Lower leg skin (tissue), 4 donors: ENCODE results near the gene SYN1. TPM values are rescaled to one million over a fixed set of nuclear protein-coding genes. Genes with fewer than 3 reads are reported as not detected.
A peak's percentile ranks its signal among the peaks of the same experiment; 100 is the strongest.

Experiments
- DNase-seq, 2 donors: peaks; one replicate each; pipeline ENCODE4 v3.0.0-alpha.2; 2019; ENCODE audit warnings: low spot score in 2 of 2
- H3K4me3 ChIP-seq: fragments of 200-600 bp; sonication (generic); 2 replicates; pipeline ENCODE4 v1.5.1; 2017; ENCODE audit warnings: mild to moderate bottlenecking, low read depth; ENCODE audit not compliant: poor library complexity, severe bottlenecking
- CTCF ChIP-seq, 3 donors: fragments of 450-650 bp; IDR thresholded peaks; one replicate each; pipeline ENCODE4 v1.5.1; 2016; ENCODE audit warnings: antibody characterized with exemption in 3 of 3, mild to moderate bottlenecking in 3 of 3, moderate library complexity in 2 of 3
- POLR2A ChIP-seq, 2 donors: fragments of 450-650 bp; IDR thresholded peaks; one replicate each; pipeline ENCODE4 v1.6.1; 2016 to 2017; ENCODE audit warnings: antibody characterized with exemption in 2 of 2, mild to moderate bottlenecking in 1 of 2, moderate library complexity in 1 of 2
- WGBS, 2 donors: methylation state at CpG; one replicate each; pipeline ENCODE4 v1.1.5; 2018; 5-methylcytosine and 5-hydroxymethylcytosine counted together
- intact Hi-C: fragments of 100-400 bp; cut with DNase I; formaldehyde crosslinking; loops from one replicate; pipeline ENCODE4 v1.15.0; 2023; ENCODE audit warnings: low total_unique reads
- total RNA-seq, 4 donors: library from RNA; depleted of rRNA; stranded (reverse); fragments of >200 nt; gene quantifications; one replicate each; pipeline ENCODE4 v1.1.0, GENCODE V29; 2016

SYN1 gene
- total RNA-seq, 4 donors from 2014 or later, result 0.10 to 0.72 (median 0.61) TPM; not detected in 1

DNA sequence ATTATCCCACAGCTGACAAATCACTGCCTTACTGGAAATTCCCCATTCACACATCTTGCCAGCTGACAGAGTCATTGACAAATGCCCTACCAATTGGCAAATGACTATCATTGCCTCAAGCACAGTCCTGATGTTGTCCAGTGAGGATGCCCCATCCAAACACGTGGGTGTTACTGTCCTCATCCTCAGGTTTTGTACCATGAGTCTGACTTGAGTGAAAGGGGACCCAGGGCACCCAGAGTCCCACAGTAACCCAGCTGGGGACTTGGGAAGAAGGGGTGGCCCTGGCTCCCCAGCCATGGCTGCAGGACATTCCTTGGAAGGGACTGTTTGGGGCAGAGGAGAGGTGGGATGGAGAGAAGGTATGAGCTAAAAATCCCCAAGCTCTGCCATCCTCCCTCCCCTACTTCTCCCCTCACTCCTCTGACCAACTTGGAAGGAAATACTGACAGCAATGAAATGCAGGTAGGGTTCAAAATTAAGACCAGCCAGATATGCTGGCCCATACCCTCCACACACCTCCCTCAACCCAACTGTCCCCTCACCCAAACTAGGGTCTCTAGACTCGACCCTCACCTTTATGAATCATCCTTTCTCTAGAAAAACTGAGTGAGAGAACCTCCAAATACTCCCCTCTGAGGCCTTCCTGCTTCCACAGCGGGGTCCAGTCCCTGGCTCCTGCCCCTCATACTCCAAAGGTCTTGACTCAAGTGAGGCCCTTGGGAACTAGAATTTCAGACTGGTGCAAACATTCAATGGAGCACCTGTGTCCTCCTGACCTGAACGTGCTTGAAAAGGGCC, 32.4 kb downstream of the SYN1 start:
- DNase-seq, result peak in 1 of 2 donors; percentile 49
- WGBS, 2 donors, result 34 to 64% methylated on average over 2 to 4 of the region's 4 CpGs
- intact Hi-C loops, result no loop called here
- no peak for TF ChIP-seq POLR2A (IDR thresholded peaks at IDR 0.05)
- no peak for TF ChIP-seq CTCF (IDR thresholded peaks at IDR 0.05)
- no peak overlapping the region for H3K4me3 ChIP-seq

- WGBS, 2 donors, result 57 to 59% methylated on average over 10 to 11 of the region's 11 CpGs
- H3K4me3 ChIP-seq, result no peak overlapping the region
- intact Hi-C loops, result no loop called here
- TF ChIP-seq POLR2A (IDR thresholded peaks at IDR 0.05), result no peak
- no peak for TF ChIP-seq CTCF (IDR thresholded peaks at IDR 0.05)
- DNase-seq, result peak in 1 of 2 donors; percentile 71
Observed at GRCh38 chrX:47586043-47586787, 33.4 kb downstream of the SYN1 start.

DNA sequence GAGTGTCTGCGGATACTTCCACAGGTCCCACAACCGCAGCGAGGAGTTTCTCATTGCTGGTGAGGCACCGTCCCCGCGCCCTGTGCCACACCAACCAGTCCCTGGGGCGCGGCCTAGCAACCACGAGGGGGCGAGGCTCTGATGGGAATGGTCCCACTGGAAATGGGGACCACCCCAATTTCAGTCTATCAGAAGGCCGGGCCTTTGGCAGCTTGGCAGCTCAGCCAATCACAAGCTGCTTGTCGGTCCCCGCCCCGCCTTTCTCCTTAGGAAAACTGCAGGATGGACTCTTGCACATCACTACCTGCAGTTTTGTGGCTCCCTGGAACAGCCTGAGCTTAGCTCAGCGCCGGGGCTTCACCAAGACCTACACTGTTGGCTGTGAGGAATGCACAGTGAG, 34.4 kb downstream of the SYN1 start:
- peak in 1 of 2 donors; percentile 81 for DNase-seq
- intact Hi-C loops, result no loop called here
- WGBS, 2 donors, result 63 to 100% methylated on average over 1 to 16 of the region's 16 CpGs
- no peak overlapping the region for H3K4me3 ChIP-seq
- TF ChIP-seq POLR2A (IDR thresholded peaks at IDR 0.05), result no peak

DNA sequence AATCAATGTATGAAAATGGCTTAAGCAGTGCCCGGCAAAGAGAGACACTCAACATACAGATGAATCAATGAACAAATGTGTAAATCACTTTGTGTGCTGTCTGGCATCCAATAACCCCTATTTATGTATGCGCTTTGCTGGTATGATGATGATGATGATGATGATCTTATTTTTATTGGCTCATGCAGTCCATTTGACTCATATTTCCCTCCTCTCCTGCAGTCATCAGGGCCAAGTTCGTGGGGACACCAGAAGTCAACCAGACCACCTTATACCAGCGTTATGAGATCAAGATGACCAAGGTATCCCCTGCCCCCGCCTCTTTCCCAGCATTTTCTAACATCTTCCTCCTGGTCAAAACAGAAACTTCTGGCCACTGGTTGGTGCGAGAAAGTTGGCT, 34.9 kb downstream of the SYN1 start:
- DNase-seq, result no peak
- no peak for TF ChIP-seq POLR2A (IDR thresholded peaks at IDR 0.05)
- TF ChIP-seq CTCF (IDR thresholded peaks at IDR 0.05), result no peak
- no peak overlapping the region for H3K4me3 ChIP-seq
- intact Hi-C loops, result no loop called here
- WGBS, 2 donors, result 71% methylated on average over 6 of the region's 6 CpGs

GRCh38 chrX:47583240-47583861, 36.3 kb downstream of the SYN1 start:
- H3K4me3 ChIP-seq, result no peak overlapping the region

More at GRCh38 chrX:47583240-47583861, 36.3 kb downstream of the SYN1 start:
- intact Hi-C loops, result no loop called here
- TF ChIP-seq POLR2A (IDR thresholded peaks at IDR 0.05), result no peak
- TF ChIP-seq CTCF (IDR thresholded peaks at IDR 0.05), result no peak
- peak in 1 of 2 donors; percentile 83 for DNase-seq
- 64 to 71% methylated on average over 5 to 8 of the region's 8 CpGs for WGBS, 2 donors
